ENCODE data around the gene UCK1. TPM values are rescaled to one million over a fixed set of nuclear protein-coding genes. Genes with fewer than 3 reads are reported as not detected.
"Not testable (repeated sequence)": the region's sequence is repeated elsewhere in the genome, so short reads cannot be mapped to it uniquely, and the experiment has no call there.

The UCK1 gene
- total and polyA plus RNA-seq, 10 of the 15 experiments (the other 5 are each of a cell fraction or from before 2014, with no cell fraction given) = 0.31 to 27.0 (median 18.7) TPM

DNA sequence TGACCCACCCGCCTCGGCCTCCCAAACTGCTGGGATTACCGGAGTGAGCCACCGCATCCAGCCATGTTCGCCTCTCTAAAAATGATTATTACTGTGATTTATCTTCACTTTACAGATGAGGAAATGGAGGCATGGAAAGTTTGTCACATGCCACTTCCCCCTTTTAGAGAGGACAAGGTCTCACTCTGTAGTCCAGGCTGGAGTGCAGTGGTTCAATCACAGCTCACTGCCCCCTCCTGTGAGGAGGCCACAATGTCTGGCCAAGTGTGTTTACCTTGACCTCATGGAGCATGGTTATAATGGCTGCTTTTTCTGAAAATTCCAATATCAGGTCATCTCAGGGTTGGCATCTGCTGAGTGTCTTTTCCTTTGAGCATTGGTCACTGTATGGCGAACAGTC is 21.0 kb upstream of the UCK1 start (continued):
- TF ChIP-seq NFYB (IDR thresholded peaks at IDR 0.05; ENCODE audit: insufficient read depth, low read depth, low read length) (no peak), CEBPZ (IDR thresholded peaks at IDR 0.05; ENCODE audit: low read depth, low read length) (no peak), HDAC6 (IDR thresholded peaks at IDR 0.05; ENCODE audit: unreplicated experiment) (no peak), BHLHE40 (IDR thresholded peaks at IDR 0.05; ENCODE audit: borderline replicate concordance in 1 of 2, low read depth in 2 of 2, low read length in 1 of 2) (no peak), CBX3 (IDR thresholded peaks at IDR 0.05; ENCODE audit: borderline replicate concordance, low read depth) (no peak), SREBF1 (IDR thresholded peaks at IDR 0.05; ENCODE audit: low read length) (no peak), GABPA (IDR thresholded peaks at IDR 0.05; ENCODE audit: low read depth) (no peak), PAX8 (IDR thresholded peaks at IDR 0.05) (no peak), SMC3 (IDR thresholded peaks at IDR 0.05; ENCODE audit: borderline replicate concordance, low read length) (no peak), ZNF24 (IDR thresholded peaks at IDR 0.05) (no peak), CHD2 (IDR thresholded peaks at IDR 0.05; ENCODE audit: borderline replicate concordance, low read depth, low read length) (no peak)
- TF ChIP-seq, protein P1, sequence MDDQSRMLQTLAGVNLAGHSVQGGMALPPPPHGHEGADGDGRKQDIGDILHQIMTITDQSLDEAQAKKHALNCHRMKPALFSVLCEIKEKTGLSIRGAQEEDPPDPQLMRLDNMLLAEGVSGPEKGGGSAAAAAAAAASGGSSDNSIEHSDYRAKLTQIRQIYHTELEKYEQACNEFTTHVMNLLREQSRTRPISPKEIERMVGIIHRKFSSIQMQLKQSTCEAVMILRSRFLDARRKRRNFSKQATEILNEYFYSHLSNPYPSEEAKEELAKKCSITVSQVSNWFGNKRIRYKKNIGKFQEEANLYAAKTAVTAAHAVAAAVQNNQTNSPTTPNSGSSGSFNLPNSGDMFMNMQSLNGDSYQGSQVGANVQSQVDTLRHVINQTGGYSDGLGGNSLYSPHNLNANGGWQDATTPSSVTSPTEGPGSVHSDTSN (IDR thresholded peaks at IDR 0.05; ENCODE audit: insufficient replicate concordance, low read depth, low read length) = no peak
- TF ChIP-seq, protein P2, sequence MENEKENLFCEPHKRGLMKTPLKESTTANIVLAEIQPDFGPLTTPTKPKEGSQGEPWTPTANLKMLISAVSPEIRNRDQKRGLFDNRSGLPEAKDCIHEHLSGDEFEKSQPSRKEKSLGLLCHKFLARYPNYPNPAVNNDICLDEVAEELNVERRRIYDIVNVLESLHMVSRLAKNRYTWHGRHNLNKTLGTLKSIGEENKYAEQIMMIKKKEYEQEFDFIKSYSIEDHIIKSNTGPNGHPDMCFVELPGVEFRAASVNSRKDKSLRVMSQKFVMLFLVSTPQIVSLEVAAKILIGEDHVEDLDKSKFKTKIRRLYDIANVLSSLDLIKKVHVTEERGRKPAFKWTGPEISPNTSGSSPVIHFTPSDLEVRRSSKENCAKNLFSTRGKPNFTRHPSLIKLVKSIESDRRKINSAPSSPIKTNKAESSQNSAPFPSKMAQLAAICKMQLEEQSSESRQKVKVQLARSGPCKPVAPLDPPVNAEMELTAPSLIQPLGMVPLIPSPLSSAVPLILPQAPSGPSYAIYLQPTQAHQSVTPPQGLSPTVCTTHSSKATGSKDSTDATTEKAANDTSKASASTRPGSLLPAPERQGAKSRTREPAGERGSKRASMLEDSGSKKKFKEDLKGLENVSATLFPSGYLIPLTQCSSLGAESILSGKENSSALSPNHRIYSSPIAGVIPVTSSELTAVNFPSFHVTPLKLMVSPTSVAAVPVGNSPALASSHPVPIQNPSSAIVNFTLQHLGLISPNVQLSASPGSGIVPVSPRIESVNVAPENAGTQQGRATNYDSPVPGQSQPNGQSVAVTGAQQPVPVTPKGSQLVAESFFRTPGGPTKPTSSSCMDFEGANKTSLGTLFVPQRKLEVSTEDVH (IDR thresholded peaks at IDR 0.05; ENCODE audit: low read depth, partially characterized antibody) = no peak

GRCh38 chr9:131550465-131550864 is 19.4 kb upstream of the UCK1 start:
- H4K20me1 ChIP-seq (ENCODE audit: control insufficient read depth, insufficient read depth); H2AFZ ChIP-seq (ENCODE audit: control insufficient read depth, low read depth, low read length); SMC1A ChIA-PET (ENCODE audit: uncharacterized antibody, unreplicated experiment); H3K9me3 ChIP-seq (replicated peaks; ENCODE audit: control insufficient read depth, insufficient read depth, low read length); ATAC-seq; H3K27me3 ChIP-seq (replicated peaks in 1 of 2; ENCODE audit: control insufficient read depth in 2 of 2, insufficient read depth in 2 of 2, low read length in 1 of 2); H3K4me3 ChIP-seq; FAIRE-seq; H3K9ac ChIP-seq (ENCODE audit: control insufficient read depth, insufficient read depth, low read length); in situ Hi-C loops (cut with MboI); POLR2A ChIA-PET; CTCF ChIA-PET; H3K79me2 ChIP-seq (ENCODE audit: control insufficient read depth, insufficient read depth, low read length); intact Hi-C loops (cut with micrococcal nuclease; ENCODE audit: unreplicated experiment); BruUV-seq (replicated peaks); H3K27ac ChIP-seq (ENCODE audit: control insufficient read depth, insufficient read depth); RAD21 ChIA-PET (ENCODE audit: unreplicated experiment); H3K36me3 ChIP-seq (ENCODE audit: control insufficient read depth in 2 of 2, insufficient read depth in 2 of 2, low read length in 1 of 2); H3K4me1 ChIP-seq (ENCODE audit: control insufficient read depth, insufficient read depth, low read length); DNase-seq (ENCODE audit: low read depth, low spot score); H3K4me2 ChIP-seq (ENCODE audit: control insufficient read depth, insufficient read depth): not testable (repeated sequence)
- 82% methylated on average over 8 of the region's 8 CpGs for WGBS (ENCODE audit: insufficient coverage, insufficient replicate concordance, low lambda C conversion rate, missing lambda C conversion rate)
